ENCODE measurements around the gene ANKRD53.

Gene ANKRD53

GRCh38 chr2:70991142-70991541 is 12.7 kb downstream of the ANKRD53 start:
- TF ChIP-seq ZBTB7A (IDR thresholded peaks at IDR 0.05; ENCODE audit: low read depth) (no peak), TEAD4 (IDR thresholded peaks at IDR 0.05) (no peak), TCF12 (IDR thresholded peaks at IDR 0.05; ENCODE audit: low read depth) (no peak), RAD21 (IDR thresholded peaks at IDR 0.05; ENCODE audit: low read depth) (no peak), EGR1 (IDR thresholded peaks at IDR 0.05) (no peak), EP300 (IDR thresholded peaks at IDR 0.05; ENCODE audit: borderline replicate concordance) (no peak), YY1 (IDR thresholded peaks at IDR 0.05; ENCODE audit: low read depth) (no peak), MAX (IDR thresholded peaks at IDR 0.05) (no peak), USF1 (IDR thresholded peaks at IDR 0.05) (no peak), CREB1 (IDR thresholded peaks at IDR 0.05; ENCODE audit: low read depth) (no peak), TAF1 (IDR thresholded peaks at IDR 0.05; ENCODE audit: low read depth) (no peak), NFIC (IDR thresholded peaks at IDR 0.05) (no peak)
- TF ChIP-seq, protein P1, sequence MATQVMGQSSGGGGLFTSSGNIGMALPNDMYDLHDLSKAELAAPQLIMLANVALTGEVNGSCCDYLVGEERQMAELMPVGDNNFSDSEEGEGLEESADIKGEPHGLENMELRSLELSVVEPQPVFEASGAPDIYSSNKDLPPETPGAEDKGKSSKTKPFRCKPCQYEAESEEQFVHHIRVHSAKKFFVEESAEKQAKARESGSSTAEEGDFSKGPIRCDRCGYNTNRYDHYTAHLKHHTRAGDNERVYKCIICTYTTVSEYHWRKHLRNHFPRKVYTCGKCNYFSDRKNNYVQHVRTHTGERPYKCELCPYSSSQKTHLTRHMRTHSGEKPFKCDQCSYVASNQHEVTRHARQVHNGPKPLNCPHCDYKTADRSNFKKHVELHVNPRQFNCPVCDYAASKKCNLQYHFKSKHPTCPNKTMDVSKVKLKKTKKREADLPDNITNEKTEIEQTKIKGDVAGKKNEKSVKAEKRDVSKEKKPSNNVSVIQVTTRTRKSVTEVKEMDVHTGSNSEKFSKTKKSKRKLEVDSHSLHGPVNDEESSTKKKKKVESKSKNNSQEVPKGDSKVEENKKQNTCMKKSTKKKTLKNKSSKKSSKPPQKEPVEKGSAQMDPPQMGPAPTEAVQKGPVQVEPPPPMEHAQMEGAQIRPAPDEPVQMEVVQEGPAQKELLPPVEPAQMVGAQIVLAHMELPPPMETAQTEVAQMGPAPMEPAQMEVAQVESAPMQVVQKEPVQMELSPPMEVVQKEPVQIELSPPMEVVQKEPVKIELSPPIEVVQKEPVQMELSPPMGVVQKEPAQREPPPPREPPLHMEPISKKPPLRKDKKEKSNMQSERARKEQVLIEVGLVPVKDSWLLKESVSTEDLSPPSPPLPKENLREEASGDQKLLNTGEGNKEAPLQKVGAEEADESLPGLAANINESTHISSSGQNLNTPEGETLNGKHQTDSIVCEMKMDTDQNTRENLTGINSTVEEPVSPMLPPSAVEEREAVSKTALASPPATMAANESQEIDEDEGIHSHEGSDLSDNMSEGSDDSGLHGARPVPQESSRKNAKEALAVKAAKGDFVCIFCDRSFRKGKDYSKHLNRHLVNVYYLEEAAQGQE (IDR thresholded peaks at IDR 0.05; ENCODE audit: low read depth) = no peak

- TF ChIP-seq RAD21 (IDR thresholded peaks at IDR 0.05; ENCODE audit: low read depth) = no peak
- TF ChIP-seq TCF12 (IDR thresholded peaks at IDR 0.05; ENCODE audit: low read depth) = no peak
- no peak for TF ChIP-seq TEAD4 (IDR thresholded peaks at IDR 0.05)
- no peak for TF ChIP-seq EGR1 (IDR thresholded peaks at IDR 0.05)
- TF ChIP-seq ZBTB7A (IDR thresholded peaks at IDR 0.05; ENCODE audit: low read depth) = no peak
- no peak for TF ChIP-seq TAF1 (IDR thresholded peaks at IDR 0.05; ENCODE audit: low read depth)
- TF ChIP-seq NFIC (IDR thresholded peaks at IDR 0.05) = no peak
- no peak for TF ChIP-seq CEBPB (IDR thresholded peaks at IDR 0.05)
- TF ChIP-seq FOXM1 (IDR thresholded peaks at IDR 0.05; ENCODE audit: borderline replicate concordance, low read depth) = no peak
- no peak for TF ChIP-seq EP300 (IDR thresholded peaks at IDR 0.05; ENCODE audit: borderline replicate concordance)
- TF ChIP-seq MAX (IDR thresholded peaks at IDR 0.05) = no peak
- TF ChIP-seq, protein P1 (IDR thresholded peaks at IDR 0.05; ENCODE audit: low read depth) = no peak
- no peak for TF ChIP-seq CREB1 (IDR thresholded peaks at IDR 0.05; ENCODE audit: low read depth)
- no peak for TF ChIP-seq USF1 (IDR thresholded peaks at IDR 0.05)
- no peak for TF ChIP-seq YY1 (IDR thresholded peaks at IDR 0.05; ENCODE audit: low read depth)
Measured at GRCh38 chr2:70991742-70992141, 13.3 kb downstream of the ANKRD53 start.

DNA sequence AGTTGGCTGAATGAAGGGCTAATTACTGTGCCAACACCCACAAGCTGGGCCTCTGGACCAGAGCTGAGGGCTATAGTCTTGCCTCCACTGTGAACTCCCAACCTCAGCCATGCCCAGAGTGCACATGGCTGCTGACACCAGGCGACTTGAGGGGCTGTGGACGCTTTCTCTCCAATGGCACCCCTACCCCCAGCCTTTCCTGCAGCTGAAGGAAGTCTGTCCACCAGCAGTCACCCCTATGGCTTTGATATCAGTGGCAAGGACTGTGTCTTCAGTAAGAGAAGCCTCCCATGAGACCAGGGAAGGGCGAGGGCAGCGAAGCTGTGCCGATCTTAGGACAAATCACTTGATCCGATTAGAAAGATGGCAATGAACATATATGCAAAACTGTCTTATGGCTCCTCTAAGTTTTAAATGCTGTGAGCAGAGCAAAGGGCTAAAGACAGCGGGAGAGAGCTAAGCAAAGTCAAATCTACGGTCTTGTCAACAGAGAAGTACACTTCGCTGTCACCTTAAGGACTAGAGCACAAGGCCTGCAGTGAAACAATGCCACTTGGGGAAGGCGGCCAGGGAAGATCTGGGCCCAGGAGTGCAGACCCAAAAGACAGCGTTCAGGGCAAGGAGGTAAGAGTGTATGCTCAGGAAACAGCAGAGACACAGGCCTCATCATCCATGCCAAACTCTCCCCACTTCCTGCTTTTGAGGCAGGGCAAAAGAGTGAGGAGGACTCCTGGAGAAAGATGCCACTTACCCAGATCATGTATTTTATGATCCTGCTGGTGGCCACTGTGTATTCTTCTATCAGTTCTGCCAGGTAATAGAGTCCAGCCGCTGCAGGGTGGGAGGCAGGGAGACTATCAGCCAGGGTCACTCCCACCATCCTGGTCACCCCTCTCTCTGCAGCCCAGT is 14.8 kb downstream of the ANKRD53 start:
- TF ChIP-seq CEBPB (IDR thresholded peaks at IDR 0.05) (no peak), TCF12 (IDR thresholded peaks at IDR 0.05; ENCODE audit: low read depth) (no peak), USF1 (IDR thresholded peaks at IDR 0.05) (no peak), ZBTB7A (IDR thresholded peaks at IDR 0.05; ENCODE audit: low read depth) (no peak), CREB1 (IDR thresholded peaks at IDR 0.05; ENCODE audit: low read depth) (no peak), TEAD4 (IDR thresholded peaks at IDR 0.05) (no peak), EGR1 (IDR thresholded peaks at IDR 0.05) (no peak)
- TF ChIP-seq, protein P1 (IDR thresholded peaks at IDR 0.05; ENCODE audit: low read depth) = no peak

Measured in Ishikawa (cell line).